HG03045 (cell line): Measurements from ENCODE around the gene LRCOL1.

Source experiments
- ATAC-seq: cut with Tn5 transposase; IDR thresholded peaks from one replicate; pipeline ENCODE4 v1.9.1; 2021; ENCODE audit warnings: mild to moderate bottlenecking, moderate library complexity; ENCODE audit not compliant: unreplicated experiment

Gene LRCOL1

GRCh38 chr12:132619386-132620112 lies 9.2 kb upstream of the LRCOL1 start:
- no peak for ATAC-seq

- ATAC-seq, result no peak
Observed at GRCh38 chr12:132619071-132619385, 8.6 kb upstream of the LRCOL1 start.

- ATAC-seq, result no peak
Observed at GRCh38 chr12:132618683-132619043, 8.3 kb upstream of the LRCOL1 start, which contains the start of gene P2RX2. P2RX2 (plus strand) TSS chr12:132618776; CDS start chr12:132618817, 41 bp downstream.

GRCh38 chr12:132617822-132618682 lies 7.7 kb upstream of the LRCOL1 start:
- no peak for ATAC-seq

- no peak for ATAC-seq
Observed at GRCh38 chr12:132617135-132617701, 6.8 kb upstream of the LRCOL1 start.

GRCh38 chr12:132615579-132616038 lies 5.2 kb upstream of the LRCOL1 start:
- ATAC-seq, result no peak

GRCh38 chr12:132614861-132615578 lies 4.6 kb upstream of the LRCOL1 start:
- peak; percentile 46 for ATAC-seq

GRCh38 chr12:132614029-132614428 lies 3.6 kb upstream of the LRCOL1 start:
- ATAC-seq, result no peak

- ATAC-seq, result no peak
Observed at GRCh38 chr12:132611620-132612019, 1.2 kb upstream of the LRCOL1 start.

GRCh38 chr12:132610866-132611602 lies 652 bp upstream of the LRCOL1 start:
- no peak for ATAC-seq

GRCh38 chr12:132608231-132609171 lies 1.9 kb downstream of the LRCOL1 start:
- ATAC-seq, result no peak

- ATAC-seq, result no peak
Observed at GRCh38 chr12:132606927-132607326, 3.5 kb downstream of the LRCOL1 start.

GRCh38 chr12:132606466-132606865 lies 3.9 kb downstream of the LRCOL1 start:
- no peak for ATAC-seq

- ATAC-seq, result no peak
Observed at GRCh38 chr12:132605892-132606291, 4.5 kb downstream of the LRCOL1 start.

- ATAC-seq, result no peak
Observed at GRCh38 chr12:132604668-132605441, 5.5 kb downstream of the LRCOL1 start.

- no peak for ATAC-seq
Observed at GRCh38 chr12:132604151-132604618, 6.2 kb downstream of the LRCOL1 start.

- ATAC-seq, result no peak
Observed at GRCh38 chr12:132603240-132604150, 6.9 kb downstream of the LRCOL1 start.
